Keratinocyte (primary cell): ENCODE data around the gene CDC25C.

ENCODE experiments used
- EZH2 ChIP-seq: IDR thresholded peaks from one replicate; pipeline ENCODE4 v1.6.1; 2012; ENCODE audit warnings: inconsistent platforms, mild to moderate bottlenecking, low read length, moderate library complexity
- TF ChIP-seq, protein P1 (sequence below), 3 experiments: IDR thresholded peaks in 1 of 3; conservative IDR thresholded peaks in 1 of 3; optimal IDR thresholded peaks in 1 of 3; 2 replicates in 2 of 3; 3 replicates in 1 of 3; pipeline versions ENCODE3 to v1.5.1; 2011; ENCODE audit warnings: low read length in 3 of 3, mild to moderate bottlenecking in 3 of 3, moderate library complexity in 2 of 3, control low read depth in 1 of 3, inconsistent platforms in 1 of 3; ENCODE audit not compliant: insufficient read depth in 2 of 3; ENCODE audit errors: extremely low read depth in 1 of 3

DNA sequence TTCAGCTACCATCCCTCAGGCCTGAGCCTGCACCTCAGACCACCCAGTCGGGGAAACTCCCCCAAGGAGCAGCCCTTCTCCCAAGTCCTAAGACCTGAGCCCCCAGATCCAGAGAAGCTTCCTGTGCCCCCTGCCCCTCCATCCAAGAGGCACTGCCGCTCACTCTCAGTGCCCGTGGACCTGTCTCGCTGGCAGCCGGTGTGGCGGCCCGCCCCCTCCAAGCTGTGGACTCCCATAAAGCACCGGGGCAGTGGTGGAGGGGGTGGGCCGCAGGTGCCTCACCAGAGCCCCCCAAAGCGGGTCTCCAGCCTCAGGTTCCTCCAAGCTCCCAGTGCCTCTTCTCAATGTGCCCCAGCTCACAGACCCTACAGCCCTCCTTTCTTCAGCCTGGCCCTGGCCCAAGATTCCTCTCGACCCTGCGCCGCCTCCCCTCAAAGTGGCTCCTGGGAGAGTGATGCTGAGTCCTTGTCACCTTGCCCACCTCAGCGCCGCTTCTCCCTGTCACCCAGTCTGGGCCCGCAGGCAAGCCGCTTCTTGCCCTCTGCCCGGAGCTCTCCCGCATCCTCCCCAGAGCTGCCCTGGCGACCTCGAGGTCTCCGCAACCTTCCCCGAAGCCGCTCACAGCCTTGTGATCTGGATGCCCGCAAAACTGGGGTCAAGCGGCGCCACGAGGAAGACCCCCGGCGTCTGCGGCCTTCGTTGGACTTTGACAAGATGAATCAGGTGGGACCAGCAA lies 13.5 kb upstream of the CDC25C start:
- TF ChIP-seq, protein P1, sequence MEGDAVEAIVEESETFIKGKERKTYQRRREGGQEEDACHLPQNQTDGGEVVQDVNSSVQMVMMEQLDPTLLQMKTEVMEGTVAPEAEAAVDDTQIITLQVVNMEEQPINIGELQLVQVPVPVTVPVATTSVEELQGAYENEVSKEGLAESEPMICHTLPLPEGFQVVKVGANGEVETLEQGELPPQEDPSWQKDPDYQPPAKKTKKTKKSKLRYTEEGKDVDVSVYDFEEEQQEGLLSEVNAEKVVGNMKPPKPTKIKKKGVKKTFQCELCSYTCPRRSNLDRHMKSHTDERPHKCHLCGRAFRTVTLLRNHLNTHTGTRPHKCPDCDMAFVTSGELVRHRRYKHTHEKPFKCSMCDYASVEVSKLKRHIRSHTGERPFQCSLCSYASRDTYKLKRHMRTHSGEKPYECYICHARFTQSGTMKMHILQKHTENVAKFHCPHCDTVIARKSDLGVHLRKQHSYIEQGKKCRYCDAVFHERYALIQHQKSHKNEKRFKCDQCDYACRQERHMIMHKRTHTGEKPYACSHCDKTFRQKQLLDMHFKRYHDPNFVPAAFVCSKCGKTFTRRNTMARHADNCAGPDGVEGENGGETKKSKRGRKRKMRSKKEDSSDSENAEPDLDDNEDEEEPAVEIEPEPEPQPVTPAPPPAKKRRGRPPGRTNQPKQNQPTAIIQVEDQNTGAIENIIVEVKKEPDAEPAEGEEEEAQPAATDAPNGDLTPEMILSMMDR (optimal IDR thresholded peaks at IDR 0.05 in 1 of 3, IDR thresholded peaks at IDR 0.05 in 1 of 3, conservative IDR thresholded peaks at IDR 0.05 in 1 of 3; ENCODE audit: extremely low read depth in 1 of 3, insufficient read depth in 2 of 3, low read length in 3 of 3): no peak
- no peak for TF ChIP-seq EZH2
